HUES64 (cell line): ENCODE results near the gene ZNF613. TPM values are rescaled to one million over a fixed set of nuclear protein-coding genes. Genes with fewer than 3 reads are reported as not detected.

ENCODE experiments used
- H3K27ac ChIP-seq: 2 replicates; pipeline ENCODE4 v1.7.0; 2013; ENCODE audit warnings: low read depth, low read length, inconsistent platforms
- H3K27me3 ChIP-seq: 2 replicates; pipeline ENCODE4 v1.6.1; 2013; ENCODE audit warnings: mild to moderate bottlenecking, low read length; ENCODE audit not compliant: insufficient read depth
- H3K36me3 ChIP-seq: 2 replicates; pipeline ENCODE4 v1.6.1; 2013; ENCODE audit warnings: mild to moderate bottlenecking, low read length; ENCODE audit not compliant: insufficient read depth
- H3K4me1 ChIP-seq: 2 replicates; pipeline ENCODE4 v1.6.1; 2013; ENCODE audit warnings: mild to moderate bottlenecking, low read length, moderate library complexity; ENCODE audit not compliant: insufficient read depth
- H3K4me3 ChIP-seq: 2 replicates; pipeline ENCODE4 v1.5.1; 2013; ENCODE audit warnings: mild to moderate bottlenecking, low read length, moderate library complexity
- H3K9ac ChIP-seq: 2 replicates; pipeline ENCODE4 v1.6.1; 2013; ENCODE audit warnings: mild to moderate bottlenecking, low read depth, low read length
- H3K9me3 ChIP-seq: 2 replicates; pipeline ENCODE4 v1.6.1; 2013; ENCODE audit warnings: low read depth, low read length; ENCODE audit not compliant: insufficient read depth
- WGBS: fragments of 150-250, 120-280 bp; methylation state at CpG from one replicate; pipeline ENCODE4 v1.1.7; 2013; ENCODE audit warnings: missing lambda C conversion rate; 5-methylcytosine and 5-hydroxymethylcytosine counted together
- polyA plus RNA-seq, 2 experiments: library from polyadenylated mRNA; stranded (reverse); fragments of 50-300 nt; gene quantifications; one replicate each; pipeline ENCODE4 v1.2.3, GENCODE V29; 2013

Gene ZNF613
- 8.4 TPM for polyA plus RNA-seq (2013, experiment 1 of 2)
- polyA plus RNA-seq (2013, experiment 2 of 2), result 10.8 TPM

DNA sequence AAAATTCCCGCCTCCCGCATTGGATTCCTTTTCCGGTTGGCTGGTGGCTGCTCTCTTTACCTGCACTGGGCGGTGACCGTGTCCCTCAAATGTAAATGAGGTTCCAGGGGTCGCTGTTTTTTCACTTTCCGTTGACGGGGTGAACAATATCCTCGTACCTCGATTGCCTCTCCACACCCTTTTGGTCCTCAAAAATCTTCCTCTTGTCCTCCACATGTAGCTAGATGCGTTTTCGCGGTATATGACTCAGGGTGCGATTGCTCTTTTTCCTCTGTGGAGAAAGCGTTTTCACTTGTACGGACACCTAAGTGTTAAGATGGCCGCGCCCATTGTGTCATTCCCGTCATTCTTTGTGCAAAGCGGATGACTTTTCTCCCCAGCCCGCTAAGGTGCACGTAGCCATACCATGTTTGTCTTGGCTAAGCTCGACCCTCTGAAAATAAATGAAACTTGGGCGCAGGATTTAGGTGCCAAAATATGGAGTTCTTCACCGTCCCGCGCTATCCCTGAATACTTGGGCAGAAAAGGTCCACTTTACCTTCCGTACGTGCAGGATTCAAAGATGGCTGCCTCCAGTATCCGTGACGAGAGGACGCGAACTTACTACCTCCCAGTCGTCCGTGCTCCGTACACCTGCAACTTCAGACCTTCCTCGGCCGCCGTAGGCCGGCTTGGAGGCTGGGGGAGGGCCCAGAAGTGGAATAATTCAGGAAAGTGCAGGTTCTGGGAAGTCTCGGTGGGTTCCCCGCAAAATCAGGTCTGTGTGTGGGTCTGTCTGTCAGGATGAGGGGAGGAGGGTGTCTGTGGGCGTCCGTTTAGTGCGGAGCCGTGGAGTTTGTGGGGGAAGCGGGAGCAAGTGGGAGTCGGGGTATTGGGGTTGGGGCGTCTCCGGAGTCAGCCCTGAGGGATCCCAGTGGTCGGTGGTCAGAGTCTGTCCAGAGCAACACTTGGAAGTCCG lies at the start of gene ZNF613:
Gene ZNF613 (plus strand): TSS at position 689 of the 958 bp plus-strand sequence. CDS start 8,749 bp downstream, outside the sequence.
- H3K4me1 ChIP-seq, result no peaks in the 10 kb centered on the region; the same call in 1 of the 2 replicates
- peak within 1 kb of the TSS; percentile 90 for H3K4me3 ChIP-seq
- H3K9ac ChIP-seq, result peak within 1 kb of the TSS; percentile 98
- H3K27me3 ChIP-seq, result no peaks in the 10 kb centered on the region
- WGBS, result under 1% methylated on average over 52 of the region's 52 CpGs
- H3K9me3 ChIP-seq, result peaks cover 37% of the 10 kb centered on the region
- H3K27ac ChIP-seq, result peak within 1 kb of the TSS; percentile 97
- peaks cover 35% of the 10 kb centered on the region for H3K36me3 ChIP-seq

DNA sequence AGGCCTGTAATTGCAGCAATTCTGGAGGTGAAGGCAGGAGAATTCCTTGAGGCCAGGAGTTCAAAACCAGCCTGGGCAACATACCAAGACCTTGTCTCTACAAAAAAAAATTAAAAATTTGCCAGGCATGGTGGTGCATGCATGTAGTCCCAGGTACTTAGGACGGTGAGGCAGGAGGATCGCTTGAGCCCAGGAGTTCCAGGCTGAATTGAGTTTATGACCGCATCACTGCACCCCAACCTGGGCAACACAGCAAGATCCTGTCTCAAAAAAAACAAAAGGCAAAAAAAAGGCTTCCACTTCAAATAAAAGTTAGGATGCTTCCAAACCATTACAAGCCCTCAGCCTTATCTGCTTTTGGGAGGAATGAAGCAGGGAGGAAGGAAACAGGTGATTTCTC lies 44.8 kb upstream of the ZNF613 start:
- WGBS, result 96% methylated on average over 3 of the region's 3 CpGs
- H3K36me3 ChIP-seq, result peaks cover 78% of the 10 kb centered on the region
- H3K9ac ChIP-seq, result no peak overlapping the region

GRCh38 chr19:51884713-51885112 lies 42.6 kb upstream of the ZNF613 start:
- H3K36me3 ChIP-seq, result peaks cover 75% of the 10 kb centered on the region
- H3K9ac ChIP-seq, result no peak overlapping the region
- WGBS, result 98% methylated on average over 1 of the region's 2 CpGs
- H3K9me3 ChIP-seq, result peaks cover 34% of the 10 kb centered on the region
- H3K27me3 ChIP-seq, result no peaks in the 10 kb centered on the region
- H3K4me3 ChIP-seq, result no peak overlapping the region
- H3K27ac ChIP-seq, result no peak overlapping the region
- H3K4me1 ChIP-seq, result peaks cover 11% of the 10 kb centered on the region

More for the DNA sequence above, 44.8 kb upstream of the ZNF613 start:
- Histone ChIP-seq H3K9me3 (peaks cover 41% of the 10 kb centered on the region), H3K27ac (no peak overlapping the region), H3K4me3 (no peak overlapping the region), H3K27me3 (no peaks in the 10 kb centered on the region), H3K4me1 (no peaks in the 10 kb centered on the region; the same call in 1 of the 2 replicates)

DNA sequence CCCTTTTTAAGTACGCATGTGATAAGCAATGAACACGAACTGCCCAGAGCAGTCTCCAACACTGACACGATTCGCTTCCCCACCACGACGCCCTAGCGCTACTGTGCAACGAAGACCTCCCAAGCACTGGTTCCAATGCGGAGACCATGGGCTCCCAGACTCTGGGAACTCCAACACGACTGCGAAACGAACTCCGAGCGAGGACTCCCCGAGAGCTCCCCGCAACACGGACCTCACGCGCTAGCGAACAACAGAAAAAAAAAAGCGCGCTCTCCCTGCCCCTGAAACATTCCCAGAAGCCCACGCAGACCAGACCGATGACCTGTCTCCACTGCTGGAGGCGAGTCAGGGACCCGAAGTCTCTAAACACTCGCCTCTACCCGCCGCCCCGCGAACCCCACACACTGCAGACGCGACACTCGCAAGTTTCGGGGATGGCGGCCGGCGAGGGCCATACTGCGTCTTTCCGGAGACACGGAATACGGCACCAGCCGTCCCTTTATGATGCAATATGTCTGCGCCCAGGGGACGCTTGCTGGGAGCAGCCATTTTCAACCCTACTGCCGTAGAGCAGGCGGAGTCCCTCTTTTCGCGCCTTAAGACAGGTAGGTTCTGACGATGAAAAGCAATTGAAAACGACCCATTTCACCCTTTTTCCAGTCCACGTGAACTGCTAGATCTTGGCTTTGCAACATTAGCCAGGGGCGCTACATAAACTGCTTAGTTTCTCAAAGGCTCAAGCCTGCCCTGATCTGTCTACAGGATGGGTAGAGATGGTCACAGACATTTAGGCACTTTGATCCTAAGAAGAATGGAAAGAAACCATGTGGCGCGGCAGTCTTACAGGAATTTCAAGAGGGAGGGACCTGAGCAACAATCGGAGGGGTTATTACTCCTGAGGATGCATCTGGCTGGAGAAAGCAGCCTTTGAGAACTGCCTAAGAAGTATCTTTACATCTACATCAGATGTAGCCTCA lies 39.5 kb upstream of the ZNF613 start, which contains the start of gene ZNF577:
Gene ZNF577 (minus strand): TSS at position 430 of the 977 bp plus-strand sequence. CDS start 7,569 bp downstream, outside the sequence.
- H3K4me3 ChIP-seq, result peak within 1 kb of the TSS; percentile 82
- H3K9ac ChIP-seq, result peak within 1 kb of the TSS; percentile 93
- no peaks in the 10 kb centered on the region for H3K27me3 ChIP-seq
- H3K27ac ChIP-seq, result peak within 1 kb of the TSS; percentile 96
- H3K9me3 ChIP-seq, result peaks cover 59% of the 10 kb centered on the region
- H3K36me3 ChIP-seq, result peaks cover 76% of the 10 kb centered on the region
- WGBS, result 59% methylated on average over 56 of the region's 56 CpGs
- peaks cover 11% of the 10 kb centered on the region; the same call in 1 of the 2 replicates for H3K4me1 ChIP-seq

DNA sequence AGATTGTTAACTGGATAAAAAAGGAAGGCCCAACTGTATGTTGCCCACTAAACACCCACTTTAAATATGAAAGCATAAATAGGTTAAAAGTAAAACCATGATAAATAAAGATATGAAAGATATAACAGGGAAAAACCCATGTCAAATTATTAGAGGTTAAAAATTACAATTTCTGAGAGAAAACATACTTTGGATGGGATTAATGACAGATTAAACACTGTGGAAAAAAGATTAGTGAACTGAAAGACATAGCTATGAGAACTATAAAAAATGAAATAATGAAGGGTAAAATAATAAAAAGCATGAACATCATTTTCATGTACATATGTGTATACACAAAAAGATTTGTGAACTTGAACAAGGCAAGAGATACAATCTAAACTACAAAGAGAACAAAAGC lies 37.3 kb upstream of the ZNF613 start:
- Histone ChIP-seq H3K27me3 (no peaks in the 10 kb centered on the region), H3K4me1 (peaks cover 11% of the 10 kb centered on the region; the same call in 1 of the 2 replicates), H3K36me3 (peaks cover 83% of the 10 kb centered on the region), H3K27ac (no peak overlapping the region), H3K9ac (no peak overlapping the region), H3K9me3 (peaks cover 80% of the 10 kb centered on the region), H3K4me3 (no peak overlapping the region)

GRCh38 chr19:51891193-51891747 lies 36.0 kb upstream of the ZNF613 start:
- 95% methylated on average over 10 of the region's 10 CpGs for WGBS

DNA sequence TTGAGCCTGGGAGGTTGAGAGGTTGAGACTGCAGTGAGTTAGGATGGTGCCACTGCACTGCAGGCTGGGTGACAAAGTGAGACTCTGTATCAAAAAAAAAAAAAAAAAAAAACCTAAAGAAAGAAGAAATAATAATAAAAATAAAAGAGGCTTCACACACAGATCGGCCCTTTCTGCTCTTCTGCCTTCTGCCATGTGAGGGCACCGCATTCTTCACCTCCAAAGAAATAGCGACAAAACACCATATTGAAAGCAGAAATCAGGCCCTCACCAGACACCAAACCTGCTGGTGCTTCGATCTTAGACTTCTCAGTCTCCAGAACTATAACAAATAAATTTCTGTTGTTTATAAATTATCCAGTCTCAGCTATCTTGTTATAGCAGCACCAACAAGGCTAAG lies 25.4 kb upstream of the ZNF613 start:
- Histone ChIP-seq H3K9me3 (peaks cover 60% of the 10 kb centered on the region), H3K4me3 (peak overlapping the region; percentile 63), H3K36me3 (peaks cover 64% of the 10 kb centered on the region), H3K27me3 (no peaks in the 10 kb centered on the region), H3K4me1 (peaks cover 24% of the 10 kb centered on the region), H3K27ac (0 out of 2 replicates have a peak overlapping the region, but pooled peaks have one; percentile 20), H3K9ac (no peak overlapping the region)
- WGBS, result 95% methylated on average over 4 of the region's 4 CpGs

More at GRCh38 chr19:51891193-51891747, 36.0 kb upstream of the ZNF613 start:
- Histone ChIP-seq H3K9me3 (peaks cover 86% of the 10 kb centered on the region), H3K27me3 (no peaks in the 10 kb centered on the region), H3K36me3 (peaks cover 89% of the 10 kb centered on the region), H3K9ac (no peak overlapping the region), H3K27ac (no peak overlapping the region), H3K4me1 (peaks cover 11% of the 10 kb centered on the region; the same call in 1 of the 2 replicates), H3K4me3 (0 out of 2 replicates have a peak overlapping the region, but pooled peaks have one; percentile 15)

GRCh38 chr19:51903192-51903591 lies 24.1 kb upstream of the ZNF613 start:
- 79% methylated on average over 8 of the region's 8 CpGs for WGBS
- Histone ChIP-seq H3K4me3 (peak overlapping the region; percentile 63), H3K9me3 (peaks cover 48% of the 10 kb centered on the region), H3K9ac (peak overlapping the region; percentile 86), H3K27ac (peak overlapping the region; percentile 18; the same call in 1 of the 2 replicates), H3K27me3 (no peaks in the 10 kb centered on the region), H3K36me3 (peaks cover 51% of the 10 kb centered on the region), H3K4me1 (peaks cover 29% of the 10 kb centered on the region)

GRCh38 chr19:51904331-51905165 lies 22.7 kb upstream of the ZNF613 start, which contains the start of gene ZNF649:
TSS of gene ZNF649 (minus strand) at chr19:51905017. CDS start at chr19:51900107, 4,910 bp downstream.
- Histone ChIP-seq H3K4me3 (peak within 1 kb of the TSS; percentile 63), H3K4me1 (peaks cover 37% of the 10 kb centered on the region), H3K27me3 (no peaks in the 10 kb centered on the region), H3K9ac (peak within 1 kb of the TSS; percentile 86), H3K27ac (peak within 1 kb of the TSS; percentile 96), H3K36me3 (peaks cover 37% of the 10 kb centered on the region), H3K9me3 (peaks cover 35% of the 10 kb centered on the region)
- WGBS, result under 1% methylated on average over 43 of the region's 43 CpGs
